IgD-negative memory B cell (primary cell): Measurements from ENCODE around the gene MKI67. TPM values are rescaled to one million over a fixed set of nuclear protein-coding genes. Genes with fewer than 3 reads are reported as not detected.
A peak's percentile ranks its signal among the peaks of the same experiment; 100 is the strongest.

Experiments
- H3K27ac Mint-ChIP-seq, 3 donors: one replicate each; pipeline ENCODE4 v1.8.0; 2020 to 2022; ENCODE audit warnings: mild to moderate bottlenecking in 3 of 3, mixed read lengths in 3 of 3, moderate library complexity in 1 of 3
- H3K27me3 Mint-ChIP-seq: one replicate; pipeline ENCODE4 v1.8.0; 2021; ENCODE audit warnings: mixed read lengths
- H3K36me3 Mint-ChIP-seq: one replicate; pipeline ENCODE4 v1.8.0; 2020; ENCODE audit warnings: mild to moderate bottlenecking, mixed read lengths
- H3K4me1 Mint-ChIP-seq, 3 donors: one replicate each; pipeline ENCODE4 v1.8.0; 2020 to 2022; ENCODE audit warnings: mixed read lengths in 3 of 3, mild to moderate bottlenecking in 1 of 3
- H3K4me3 Mint-ChIP-seq, 4 donors: one replicate each; pipeline ENCODE4 v1.8.0; 2020 to 2022; ENCODE audit warnings: mild to moderate bottlenecking in 4 of 4, mixed read lengths in 4 of 4, moderate library complexity in 3 of 4
- H3K9me3 Mint-ChIP-seq, 3 donors: one replicate each; pipeline ENCODE4 v1.8.0; 2020 to 2021; ENCODE audit warnings: mixed read lengths in 3 of 3, mild to moderate bottlenecking in 1 of 3
- polyA plus RNA-seq: library from polyadenylated mRNA; unstranded; fragments of 300-500 nt; fragmentation: Illumina TruSeq; gene quantifications from one replicate; pipeline ENCODE4 v1.2.3, GENCODE V29; 2021

Gene MKI67
- polyA plus RNA-seq, 1 donor from 2014 or later, result 0.59 TPM

DNA sequence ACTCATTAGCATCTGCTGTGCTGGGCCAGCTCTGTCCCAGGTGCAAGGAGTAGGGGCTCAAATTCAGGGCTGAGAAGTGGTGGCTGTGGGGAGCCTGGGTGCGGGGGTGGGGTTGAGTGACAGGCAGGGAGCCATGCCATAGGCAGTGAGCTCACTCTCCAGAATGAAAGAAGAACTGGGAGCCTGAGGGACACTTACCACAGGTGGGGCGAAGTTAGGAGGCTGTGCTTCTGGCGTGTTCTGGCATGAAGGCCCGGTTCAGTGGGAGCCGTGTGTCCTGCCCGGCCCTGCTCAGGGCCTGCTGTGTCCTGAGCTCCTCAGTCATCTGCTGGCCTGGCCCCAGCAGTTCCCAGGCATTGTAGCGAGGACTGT, 62.5 kb downstream of the MKI67 start:
- H3K9me3 Mint-ChIP-seq, result no peaks in the 10 kb centered on the region
- peaks cover 24 to 64% (median 49%) of the 10 kb centered on the region in 3 donors for H3K4me1 Mint-ChIP-seq
- peak overlapping the region; percentile 88 to 92 (median 90) for H3K27ac Mint-ChIP-seq
- H3K36me3 Mint-ChIP-seq, result peaks cover 3% of the 10 kb centered on the region
- H3K27me3 Mint-ChIP-seq, result no peaks in the 10 kb centered on the region
- peak overlapping the region; percentile 69 to 93 (median 86) for H3K4me3 Mint-ChIP-seq

- Mint-ChIP-seq H3K27ac (peak overlapping the region; percentile 88 to 92 (median 90)), H3K27me3 (no peaks in the 10 kb centered on the region), H3K4me3 (peak overlapping the region; percentile 69 to 93 (median 86)), H3K36me3 (peaks cover 3% of the 10 kb centered on the region), H3K9me3 (no peaks in the 10 kb centered on the region), H3K4me1 (peaks cover 24 to 64% (median 48%) of the 10 kb centered on the region in 3 donors)
Observed at GRCh38 chr10:128062881-128063563, 63.2 kb downstream of the MKI67 start.

- H3K9me3 Mint-ChIP-seq, result no peaks in the 10 kb centered on the region
- H3K36me3 Mint-ChIP-seq, result peaks cover 3% of the 10 kb centered on the region
- no peaks in the 10 kb centered on the region for H3K27me3 Mint-ChIP-seq
- peak overlapping the region; percentile 69 to 93 (median 86) for H3K4me3 Mint-ChIP-seq
- H3K4me1 Mint-ChIP-seq, result peaks cover 24 to 63% (median 48%) of the 10 kb centered on the region in 3 donors
- peak overlapping the region; percentile 88 to 92 (median 90) for H3K27ac Mint-ChIP-seq
Observed at GRCh38 chr10:128062331-128062880, 63.8 kb downstream of the MKI67 start.

DNA sequence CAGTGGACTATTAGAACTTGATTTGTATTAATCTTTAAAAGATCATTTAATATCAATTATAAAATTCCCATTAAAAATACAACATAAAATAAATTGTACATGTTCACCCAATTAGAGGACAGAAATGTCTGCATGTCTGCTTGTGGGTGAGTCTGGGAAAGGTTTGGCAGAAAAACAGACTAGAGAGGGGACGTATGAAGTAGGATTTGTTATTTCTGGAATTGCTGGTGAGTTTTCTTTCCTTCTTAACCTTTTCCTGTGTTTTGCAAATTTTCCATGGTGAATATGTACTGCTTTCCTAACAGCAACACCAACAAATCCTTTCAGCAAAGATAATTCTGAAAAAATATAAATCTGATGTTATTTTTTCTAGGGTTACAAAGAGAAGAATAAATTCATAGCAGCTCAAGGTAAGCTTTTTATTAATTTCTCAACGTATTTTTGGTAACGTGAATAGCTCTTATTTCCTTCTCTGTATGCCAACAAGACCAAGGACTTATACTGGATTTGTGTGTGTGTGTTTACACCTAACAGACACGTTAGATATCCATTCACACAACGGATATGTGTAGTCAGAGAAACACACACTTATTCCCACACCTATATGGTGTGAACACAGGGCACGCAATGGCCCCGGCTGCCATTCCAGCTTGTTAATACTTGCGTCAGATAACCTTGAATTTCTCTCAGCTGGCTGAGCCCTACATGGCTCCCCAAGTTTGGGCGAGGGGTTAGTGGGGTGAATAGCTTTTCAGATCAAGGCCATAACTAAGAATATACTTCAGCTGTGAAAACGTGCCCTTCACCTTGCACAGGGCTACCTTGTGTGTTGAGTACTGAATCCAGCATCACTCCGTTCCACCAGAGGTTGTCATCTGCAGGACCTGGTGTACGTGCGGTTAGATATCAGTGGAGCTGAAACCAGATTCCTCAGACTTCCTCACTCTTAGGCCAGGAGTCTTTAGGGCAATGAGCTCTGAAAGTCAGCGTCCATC, 64.6 kb downstream of the MKI67 start:
- Mint-ChIP-seq H3K27me3 (no peaks in the 10 kb centered on the region), H3K36me3 (peaks cover 3% of the 10 kb centered on the region), H3K9me3 (no peaks in the 10 kb centered on the region), H3K4me1 (peaks cover 24 to 56% (median 44%) of the 10 kb centered on the region in 3 donors), H3K4me3 (peak overlapping the region in 3 of 4 donors; percentile 0 to 93 (median 21)), H3K27ac (peak overlapping the region in 2 of 3 donors; percentile 90 to 92)

GRCh38 chr10:128060341-128061250, 65.6 kb downstream of the MKI67 start:
- H3K9me3 Mint-ChIP-seq, result no peaks in the 10 kb centered on the region
- H3K4me1 Mint-ChIP-seq, result peaks cover 24 to 50% (median 40%) of the 10 kb centered on the region in 3 donors
- peak overlapping the region in 1 of 4 donors; percentile 26 for H3K4me3 Mint-ChIP-seq
- peaks cover 4% of the 10 kb centered on the region for H3K36me3 Mint-ChIP-seq
- no peak overlapping the region for H3K27ac Mint-ChIP-seq
- H3K27me3 Mint-ChIP-seq, result no peaks in the 10 kb centered on the region

DNA sequence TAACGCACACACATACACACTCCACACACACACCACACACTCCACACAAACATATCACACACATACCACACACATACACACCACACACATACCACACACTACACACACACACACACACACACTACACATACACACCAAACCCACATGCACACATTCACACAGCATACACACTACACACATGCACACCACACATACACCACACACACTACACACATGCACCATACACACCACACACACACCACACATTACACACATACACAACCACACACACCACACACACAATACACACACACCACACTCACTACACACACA, 66.3 kb downstream of the MKI67 start:
- peaks cover 6% of the 10 kb centered on the region for H3K36me3 Mint-ChIP-seq

GRCh38 chr10:128059266-128059981, 66.8 kb downstream of the MKI67 start:
- Mint-ChIP-seq H3K36me3 (peaks cover 6% of the 10 kb centered on the region), H3K4me1 (peaks cover 14 to 38% (median 28%) of the 10 kb centered on the region in 3 donors), H3K4me3 (no peak overlapping the region), H3K27ac (peak overlapping the region in 1 of 3 donors; percentile 57), H3K27me3 (no peaks in the 10 kb centered on the region), H3K9me3 (no peaks in the 10 kb centered on the region)

More for the DNA sequence above, 66.3 kb downstream of the MKI67 start:
- no peaks in the 10 kb centered on the region for H3K9me3 Mint-ChIP-seq
- H3K27ac Mint-ChIP-seq, result peak overlapping the region in 1 of 3 donors; percentile 57
- H3K27me3 Mint-ChIP-seq, result no peaks in the 10 kb centered on the region
- peaks cover 19 to 44% (median 33%) of the 10 kb centered on the region in 3 donors for H3K4me1 Mint-ChIP-seq
- peak overlapping the region in 1 of 4 donors; percentile 26 for H3K4me3 Mint-ChIP-seq

- Mint-ChIP-seq H3K9me3 (no peaks in the 10 kb centered on the region), H3K4me3 (no peak overlapping the region), H3K4me1 (peaks cover 11 to 34% (median 23%) of the 10 kb centered on the region in 3 donors), H3K36me3 (peaks cover 6% of the 10 kb centered on the region), H3K27ac (peak overlapping the region in 1 of 3 donors; percentile 57), H3K27me3 (no peaks in the 10 kb centered on the region)
Observed at GRCh38 chr10:128058750-128059134, 67.5 kb downstream of the MKI67 start.

- no peaks in the 10 kb centered on the region for H3K9me3 Mint-ChIP-seq
- peaks cover 6% of the 10 kb centered on the region for H3K36me3 Mint-ChIP-seq
- peaks cover 6 to 29% (median 17%) of the 10 kb centered on the region in 3 donors for H3K4me1 Mint-ChIP-seq
- peak overlapping the region in 1 of 3 donors; percentile 39 for H3K27ac Mint-ChIP-seq
- no peaks in the 10 kb centered on the region for H3K27me3 Mint-ChIP-seq
- H3K4me3 Mint-ChIP-seq, result no peak overlapping the region
Observed at GRCh38 chr10:128058106-128058749, 68.0 kb downstream of the MKI67 start.

DNA sequence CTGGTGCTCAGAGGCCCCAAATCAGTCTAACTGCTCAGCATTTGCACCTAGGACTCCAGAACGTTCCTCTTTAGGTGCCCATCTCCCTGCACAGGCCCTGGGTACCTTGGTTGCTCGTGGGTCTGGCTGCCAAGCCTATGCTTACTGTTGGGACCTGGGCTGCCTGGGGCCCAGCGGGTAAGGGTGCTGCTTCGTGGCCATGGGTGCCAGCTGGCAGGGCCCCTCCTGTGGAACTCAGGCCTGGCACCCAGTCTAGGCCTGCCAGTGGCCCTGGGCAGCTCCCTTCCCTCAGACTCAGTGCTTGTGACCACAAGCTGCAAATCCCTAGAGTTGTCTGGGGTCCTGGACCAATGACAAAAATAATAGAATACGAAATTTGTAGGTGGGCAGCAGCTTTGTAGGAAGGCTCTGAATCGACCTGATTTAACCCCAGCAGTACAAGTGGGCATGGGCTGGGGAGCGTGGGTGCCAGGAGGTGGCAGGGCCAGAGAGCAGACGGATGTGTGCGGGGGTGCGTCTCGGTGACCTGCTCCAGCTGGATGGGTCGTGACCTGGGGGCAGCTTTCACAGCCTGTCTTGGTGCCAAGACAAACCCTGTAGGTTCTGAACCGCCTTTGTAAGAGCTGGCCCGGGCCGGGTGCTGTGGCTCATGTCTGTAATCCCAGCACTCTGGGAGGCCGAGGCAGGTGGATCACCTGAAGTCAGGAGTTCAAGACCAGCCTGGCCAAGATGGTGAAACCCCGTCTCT, 69.7 kb downstream of the MKI67 start:
- Mint-ChIP-seq H3K27ac (no peak overlapping the region), H3K9me3 (no peaks in the 10 kb centered on the region), H3K36me3 (peaks cover 6% of the 10 kb centered on the region), H3K4me1 (peaks cover 0 to 16% (median 12%) of the 10 kb centered on the region in 3 donors), H3K4me3 (no peak overlapping the region), H3K27me3 (no peaks in the 10 kb centered on the region)

DNA sequence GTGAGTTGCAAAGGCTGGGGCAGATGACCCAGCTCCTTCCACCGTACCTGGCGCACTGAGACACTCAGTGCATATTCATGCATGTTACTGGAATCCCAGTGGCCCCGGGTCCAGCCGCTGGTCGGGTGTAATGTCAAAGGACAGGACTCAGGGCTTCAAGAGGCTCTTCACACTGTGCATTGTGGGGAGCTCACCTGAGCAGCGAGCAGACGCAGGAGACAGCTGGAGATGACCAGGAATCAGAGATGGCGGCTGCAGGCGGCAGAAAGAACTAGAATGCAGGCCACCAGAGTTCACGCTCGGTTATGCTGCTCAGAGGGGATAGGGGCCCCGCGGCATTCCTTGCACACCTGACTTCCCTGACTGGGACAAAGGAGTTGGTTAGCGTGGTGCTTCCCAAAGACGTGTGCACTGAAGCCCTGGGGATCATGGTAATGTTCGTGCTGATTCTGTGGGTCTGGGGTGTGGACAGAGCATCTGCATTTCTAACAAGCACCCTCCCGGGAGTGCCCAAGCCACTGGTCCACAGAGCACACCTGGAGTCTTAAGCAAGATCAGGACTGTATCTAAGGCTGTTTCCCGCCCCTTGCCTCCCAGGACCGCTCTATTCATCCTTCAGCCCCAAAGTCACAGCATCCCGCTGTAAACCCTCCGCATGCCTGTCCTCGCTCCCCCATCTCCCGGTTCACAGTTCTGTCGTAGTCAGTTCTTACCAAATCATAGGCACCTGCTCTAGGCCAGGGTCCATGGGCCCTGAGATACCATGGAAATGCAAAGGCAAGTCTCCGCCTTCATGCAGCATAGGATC, 71.0 kb downstream of the MKI67 start:
- Mint-ChIP-seq H3K36me3 (peaks cover 6% of the 10 kb centered on the region), H3K27me3 (no peaks in the 10 kb centered on the region), H3K4me3 (no peak overlapping the region), H3K9me3 (no peaks in the 10 kb centered on the region), H3K4me1 (peaks cover 0 to 15% (median 7%) of the 10 kb centered on the region in 3 donors), H3K27ac (no peak overlapping the region)
